ENCODE results near the gene TAAR6. TPM values are rescaled to one million over a fixed set of nuclear protein-coding genes. Genes with fewer than 3 reads are reported as not detected.

The TAAR6 gene
- total and polyA plus RNA-seq, 2 of the 4 experiments (the other 2 are of a cell fraction) = not detected

DNA sequence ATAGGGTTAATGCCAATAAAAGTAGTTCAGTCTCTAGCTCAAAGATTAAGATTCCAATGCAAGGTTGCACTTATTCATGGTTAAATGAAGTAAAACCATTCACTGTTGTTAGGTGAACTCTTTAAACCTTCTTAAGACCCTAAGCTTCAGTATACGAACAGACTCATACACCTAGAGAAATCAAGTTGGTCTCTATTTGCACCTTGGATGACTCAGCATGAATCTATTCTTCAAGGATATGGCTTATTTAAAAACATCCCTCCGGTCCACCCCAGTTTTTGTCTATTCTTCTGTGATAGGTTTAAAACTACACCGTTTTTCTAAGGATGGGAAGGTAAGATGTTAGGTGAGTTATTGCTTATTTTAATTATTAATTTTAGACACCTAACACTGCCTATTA lies 33.0 kb upstream of the TAAR6 start:
- Histone ChIP-seq H2BK120ac (ENCODE audit: low read depth, low read length) (no peak overlapping the region), H3K14ac (replicated peaks; ENCODE audit: low read depth, low read length) (no peak overlapping the region), H3K27me3 (ENCODE audit: control insufficient read depth, insufficient read depth, low read length) (peaks cover 20% of the 10 kb centered on the region), H3K79me1 (ENCODE audit: low read depth in 1 of 2, low read length in 2 of 2) (no peaks in the 10 kb centered on the region), H3K4me2 (ENCODE audit: low read depth, low read length) (no peak overlapping the region), H2AFZ (replicated peaks; ENCODE audit: low read length, poor library complexity) (no peak overlapping the region), H3K9me3 (ENCODE audit: control insufficient read depth, insufficient read depth, low read length) (no peaks in the 10 kb centered on the region), H2BK15ac (ENCODE audit: low read depth, low read length) (no peak overlapping the region), H3K23ac (ENCODE audit: low read depth, low read length) (no peak overlapping the region), H3K9ac (ENCODE audit: low read depth, low read length) (no peak overlapping the region), H2AK5ac (ENCODE audit: low read depth, low read length) (no peak overlapping the region), H3K9me1 (ENCODE audit: insufficient read depth, low read length) (no peaks in the 10 kb centered on the region), H4K20me1 (ENCODE audit: insufficient read depth, low read length) (no peaks in the 10 kb centered on the region), H4K91ac (ENCODE audit: insufficient read depth, low read depth, low read length) (no peak overlapping the region), H4K8ac (ENCODE audit: low read depth in 2 of 2, low read length in 2 of 2) (no peak overlapping the region), H3K18ac (ENCODE audit: low read depth, low read length) (no peak overlapping the region), H4K5ac (ENCODE audit: low read depth, low read length) (no peak overlapping the region), H3K4me1 (ENCODE audit: control insufficient read depth, insufficient read depth, low read length) (no peaks in the 10 kb centered on the region), H3K4ac (ENCODE audit: low read depth, low read length) (no peak overlapping the region), H2AK9ac (replicated peaks; ENCODE audit: low read depth, low read length, poor library complexity) (no peak overlapping the region), H3K4me3 (ENCODE audit: insufficient read depth, low read depth, low read length) (no peak overlapping the region), H3K56ac (ENCODE audit: extremely low read depth, insufficient read depth, low read length) (no peak overlapping the region), H3K36me3 (ENCODE audit: control insufficient read depth, insufficient read depth, low read length) (no peaks in the 10 kb centered on the region), H2BK5ac (ENCODE audit: low read depth, low read length, poor library complexity, severe bottlenecking) (no peak overlapping the region), H3K27ac (ENCODE audit: insufficient read depth, low read length) (no peak overlapping the region), H2BK20ac (ENCODE audit: low read depth, low read length) (no peak overlapping the region)
- in situ Hi-C loops (cut with MboI; ENCODE audit: low sequenced_read_pairs) (loop anchor here (10.0 kb wide), 1 partner anchor 238 kb away; no protein-coding TSS in a partner anchor), intact Hi-C loops (cut with micrococcal nuclease) (no loop called here), dilution Hi-C loops (cut with HindIII; ENCODE audit: low sequenced_read_pairs, unreplicated experiment) (no loop called here)
- POLR2A ChIA-PET (ENCODE audit: unreplicated experiment) = no interaction called here
- no peak for ATAC-seq (ENCODE audit: low read depth)
- CTCF ChIA-PET = interaction anchor here (1.1 kb wide), 1 partner anchor 11 kb away, joined by 3 read pairs; no protein-coding TSS in a partner anchor
- no CpG with 5 or more reads among the region's 3 CpGs for WGBS, 2 experiments (ENCODE audit: extremely low coverage in 2 of 2, insufficient read length in 1 of 2)
- no peak for DNase-seq
- peak; percentile 59 for TF ChIP-seq NFE2L2 (IDR thresholded peaks at IDR 0.05; ENCODE audit: low read depth, low read length)
- no peak for TF ChIP-seq BHLHE40 (IDR thresholded peaks at IDR 0.05; ENCODE audit: low read depth, low read length)
- BruUV-seq (replicated peaks) = no TSS peak
